AG04450 (cell line): Measurements from ENCODE around the gene DNM3. TPM values are rescaled to one million over a fixed set of nuclear protein-coding genes. Genes with fewer than 3 reads are reported as not detected.

Experiments
- CTCF ChIA-PET: fragments of 300-600, 350-600 bp; formaldehyde crosslinking; extraction: SDS; loops from one replicate; lab custom pipeline; 2022; ENCODE audit warnings: antibody characterized with exemption, inconsistent platforms; lab: Charles Lee
- POLR2A ChIA-PET: fragments of 350-600 bp; formaldehyde crosslinking; extraction: SDS; loops from one replicate; lab custom pipeline; 2021; ENCODE audit warnings: antibody characterized with exemption, inconsistent platforms; lab: Yijun Ruan, JAX
- DNase-seq: peaks from one replicate; pipeline ENCODE4 v3.0.0-alpha.2; 2011; ENCODE audit warnings: low read depth, low spot score
- H3K27ac ChIP-seq: one replicate; pipeline ENCODE4 v1.5.1; 2012; ENCODE audit warnings: low read depth, low read length, control low read depth
- H3K27me3 ChIP-seq: one replicate; pipeline ENCODE4 v1.6.0; 2012; ENCODE audit warnings: low read length; ENCODE audit not compliant: control insufficient read depth, insufficient read depth
- H3K4me3 ChIP-seq: 2 replicates; pipeline ENCODE4 v1.5.1; 2011; ENCODE audit warnings: mild to moderate bottlenecking, low read depth, low read length, control low read depth
- H3K9me3 ChIP-seq: 2 replicates; pipeline ENCODE4 v1.5.1; 2012; ENCODE audit warnings: low read length; ENCODE audit not compliant: control insufficient read depth, insufficient read depth
- CTCF ChIP-seq: IDR thresholded peaks from 2 replicates; pipeline ENCODE4 v1.5.1; 2011; ENCODE audit warnings: low read depth, low read length, control low read depth, inconsistent platforms
- polyA plus RNA-seq: library from polyadenylated mRNA; depleted of rRNA; stranded (reverse); fragments of >200 nt; gene quantifications from 2 replicates; pipeline ENCODE4 v1.2.3, GENCODE V29; 2011

Gene DNM3
- polyA plus RNA-seq, 1 experiment = 0.37 TPM

DNA sequence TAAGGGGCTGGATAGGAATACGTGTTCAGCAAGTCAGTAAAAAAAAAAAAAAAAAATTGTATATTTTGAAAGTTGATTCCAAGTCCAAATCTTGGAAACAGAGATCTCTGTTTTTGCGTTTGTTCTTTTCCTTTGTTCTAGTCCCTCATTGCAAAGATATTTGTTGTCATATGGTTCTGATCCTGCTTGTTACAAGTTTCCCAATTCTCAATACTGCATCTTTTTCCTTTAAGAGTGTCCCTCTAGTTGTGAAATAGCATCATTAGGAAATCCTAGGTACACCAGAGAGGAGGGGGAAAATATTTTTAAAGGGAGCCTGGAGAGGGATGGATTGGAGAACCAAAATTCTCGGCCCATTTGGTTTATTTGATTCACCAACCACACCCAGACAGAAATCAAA, 426.9 kb downstream of the DNM3 start:
- no peaks in the 10 kb centered on the region for H3K9me3 ChIP-seq
- ChIA-PET CTCF (no interaction called here), POLR2A (no interaction called here)
- TF ChIP-seq CTCF = no peak
- no peak overlapping the region for H3K4me3 ChIP-seq
- no peak overlapping the region for H3K27ac ChIP-seq
- H3K27me3 ChIP-seq = no peaks in the 10 kb centered on the region
- DNase-seq = no peak

DNA sequence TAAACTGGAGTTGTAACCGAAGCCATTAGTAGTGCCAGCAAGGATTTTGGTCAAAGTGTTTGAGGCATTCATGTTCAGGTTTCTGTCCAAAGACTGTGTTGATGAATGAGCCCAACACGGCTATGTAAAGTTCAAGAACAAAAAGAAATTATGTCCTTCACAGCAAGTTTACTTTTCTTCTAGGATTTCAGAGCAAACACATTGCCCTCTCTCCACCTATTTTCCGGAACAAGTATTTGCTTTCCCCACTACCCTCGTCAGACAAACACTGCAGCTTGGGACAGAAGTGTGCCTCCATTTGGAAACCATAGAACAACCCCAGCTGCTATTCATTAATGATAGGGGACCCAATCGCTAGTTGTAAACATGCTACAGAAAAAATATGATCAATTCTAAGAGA, 427.8 kb downstream of the DNM3 start:
- no peak for TF ChIP-seq CTCF
- Histone ChIP-seq H3K27ac (no peak overlapping the region), H3K27me3 (no peaks in the 10 kb centered on the region), H3K4me3 (no peak overlapping the region), H3K9me3 (no peaks in the 10 kb centered on the region)
- ChIA-PET POLR2A (interaction anchor here (0.6 kb wide), 1 partner anchor 144 kb away, joined by 3 read pairs; no protein-coding TSS in a partner anchor), CTCF (interaction anchor here (0.6 kb wide), 1 partner anchor 126 kb away, joined by 3 read pairs; no protein-coding TSS in a partner anchor)
- no peak for DNase-seq

DNA sequence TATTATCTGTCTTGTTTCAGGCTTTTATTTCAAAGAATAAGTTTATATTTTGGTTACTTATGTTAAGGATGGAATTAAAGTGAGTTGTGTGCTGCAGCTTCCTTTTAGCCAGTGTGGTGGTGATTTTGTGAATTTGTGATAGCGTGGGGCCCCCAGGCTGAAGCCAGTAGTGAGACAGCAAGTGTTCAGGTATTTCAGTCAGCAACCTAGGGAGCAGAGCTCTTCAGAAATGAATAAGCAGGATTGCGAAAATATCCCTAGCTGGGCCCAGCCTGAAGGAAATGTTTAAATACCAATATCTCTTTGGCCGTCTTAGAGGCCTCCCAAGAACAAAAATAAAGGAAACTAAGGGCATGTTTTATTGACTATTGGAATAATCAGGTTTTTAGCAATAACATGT, 428.3 kb downstream of the DNM3 start:
- CTCF ChIA-PET = interaction anchor here (0.6 to 1.0 kb wide), 2 partner anchors 85 to 125 kb away, joined by 3 read pairs; no protein-coding TSS in a partner anchor
- POLR2A ChIA-PET = interaction anchor here (0.6 kb wide), 1 partner anchor 145 kb away, joined by 3 read pairs; no protein-coding TSS in a partner anchor
- no peaks in the 10 kb centered on the region for H3K9me3 ChIP-seq
- H3K27me3 ChIP-seq = no peaks in the 10 kb centered on the region
- TF ChIP-seq CTCF = no peak
- H3K4me3 ChIP-seq = no peak overlapping the region
- DNase-seq = no peak
- H3K27ac ChIP-seq = no peak overlapping the region

- Histone ChIP-seq H3K4me3 (no peak overlapping the region), H3K9me3 (no peaks in the 10 kb centered on the region), H3K27ac (no peak overlapping the region), H3K27me3 (no peaks in the 10 kb centered on the region)
- DNase-seq = no peak
- ChIA-PET POLR2A (interaction anchor here (0.6 kb wide), 1 partner anchor 87 kb away, joined by 9 read pairs; no protein-coding TSS in a partner anchor), CTCF (interaction anchor here (1.0 to 1.2 kb wide), 2 partner anchors 86 to 129 kb away, joined by 3 to 7 read pairs; no protein-coding TSS in a partner anchor)
- no peak for TF ChIP-seq CTCF
Observed at GRCh38 chr1:172270605-172271004, 429.3 kb downstream of the DNM3 start.

DNA sequence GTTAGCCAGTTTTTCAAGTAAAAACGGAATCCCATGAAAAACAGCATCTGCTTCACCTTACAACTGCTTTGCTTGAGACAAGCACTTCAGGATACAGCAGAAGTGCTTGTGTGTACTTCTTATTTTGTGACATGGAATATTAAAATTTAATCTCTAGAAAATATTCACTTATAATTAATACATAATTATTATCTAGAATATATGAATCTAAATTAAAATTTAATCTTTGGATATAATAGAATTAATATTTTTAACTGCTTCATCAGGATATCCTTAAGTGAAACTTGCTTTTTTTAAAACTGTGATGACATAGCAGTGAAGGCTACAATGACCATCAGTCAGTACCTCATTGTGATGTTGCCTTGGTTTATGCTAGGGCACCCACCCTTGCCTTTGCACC, 430.8 kb downstream of the DNM3 start:
- Histone ChIP-seq H3K4me3 (no peak overlapping the region), H3K27ac (no peak overlapping the region), H3K27me3 (no peaks in the 10 kb centered on the region), H3K9me3 (no peaks in the 10 kb centered on the region)
- POLR2A ChIA-PET = no interaction called here
- CTCF ChIA-PET = no interaction called here
- TF ChIP-seq CTCF = no peak
- no peak for DNase-seq
